ENCODE measurements around the gene MACROH2A1.

The MACROH2A1 gene

DNA sequence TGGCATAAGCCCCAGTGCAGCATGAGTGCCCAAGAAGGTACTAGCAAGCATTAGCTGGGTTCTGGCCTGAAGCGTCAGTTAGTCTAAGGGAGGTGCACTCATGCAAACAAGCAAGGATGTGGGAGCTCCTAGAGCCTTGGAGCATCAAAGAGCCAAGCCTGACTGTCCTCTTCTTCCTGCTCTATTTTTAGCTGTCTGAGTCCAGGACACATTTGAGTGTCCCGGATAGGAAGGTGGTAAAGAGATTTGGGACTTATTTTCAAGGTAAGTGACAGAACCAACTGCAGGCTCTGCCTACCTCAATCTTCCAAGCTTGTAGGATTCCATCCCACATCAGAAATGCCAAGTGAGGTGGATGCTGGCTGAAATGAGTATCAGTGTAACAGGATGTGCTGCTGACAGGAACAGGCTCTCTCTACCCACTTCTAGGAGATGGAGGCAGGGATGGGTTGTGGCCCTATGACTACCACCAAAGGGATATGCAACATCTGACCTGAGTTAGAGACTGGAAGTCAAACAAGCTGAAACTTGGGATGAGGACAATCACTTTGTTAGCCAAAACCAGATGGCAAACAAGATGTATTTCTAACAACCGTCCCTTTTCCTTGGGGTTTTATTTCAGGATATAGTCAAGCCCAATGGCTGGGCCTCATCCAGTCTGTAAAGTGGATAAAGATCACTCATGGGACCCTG lies 15.1 kb downstream of the MACROH2A1 start:
- TF ChIP-seq, protein P1, sequence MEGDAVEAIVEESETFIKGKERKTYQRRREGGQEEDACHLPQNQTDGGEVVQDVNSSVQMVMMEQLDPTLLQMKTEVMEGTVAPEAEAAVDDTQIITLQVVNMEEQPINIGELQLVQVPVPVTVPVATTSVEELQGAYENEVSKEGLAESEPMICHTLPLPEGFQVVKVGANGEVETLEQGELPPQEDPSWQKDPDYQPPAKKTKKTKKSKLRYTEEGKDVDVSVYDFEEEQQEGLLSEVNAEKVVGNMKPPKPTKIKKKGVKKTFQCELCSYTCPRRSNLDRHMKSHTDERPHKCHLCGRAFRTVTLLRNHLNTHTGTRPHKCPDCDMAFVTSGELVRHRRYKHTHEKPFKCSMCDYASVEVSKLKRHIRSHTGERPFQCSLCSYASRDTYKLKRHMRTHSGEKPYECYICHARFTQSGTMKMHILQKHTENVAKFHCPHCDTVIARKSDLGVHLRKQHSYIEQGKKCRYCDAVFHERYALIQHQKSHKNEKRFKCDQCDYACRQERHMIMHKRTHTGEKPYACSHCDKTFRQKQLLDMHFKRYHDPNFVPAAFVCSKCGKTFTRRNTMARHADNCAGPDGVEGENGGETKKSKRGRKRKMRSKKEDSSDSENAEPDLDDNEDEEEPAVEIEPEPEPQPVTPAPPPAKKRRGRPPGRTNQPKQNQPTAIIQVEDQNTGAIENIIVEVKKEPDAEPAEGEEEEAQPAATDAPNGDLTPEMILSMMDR (IDR thresholded peaks at IDR 0.05; ENCODE audit: unreplicated experiment in 3 of 3) = no peak
- no peak overlapping the region for H3K27ac Mint-ChIP-seq
- no peaks in the 10 kb centered on the region for H3K27me3 Mint-ChIP-seq (ENCODE audit: low read depth)
- H3K36me3 Mint-ChIP-seq (ENCODE audit: low read depth) = peaks cover 83% of the 10 kb centered on the region
- H3K9me3 Mint-ChIP-seq = no peaks in the 10 kb centered on the region
- H3K4me3 Mint-ChIP-seq = no peak overlapping the region
- H3K4me1 Mint-ChIP-seq = peaks cover 28% of the 10 kb centered on the region

DNA sequence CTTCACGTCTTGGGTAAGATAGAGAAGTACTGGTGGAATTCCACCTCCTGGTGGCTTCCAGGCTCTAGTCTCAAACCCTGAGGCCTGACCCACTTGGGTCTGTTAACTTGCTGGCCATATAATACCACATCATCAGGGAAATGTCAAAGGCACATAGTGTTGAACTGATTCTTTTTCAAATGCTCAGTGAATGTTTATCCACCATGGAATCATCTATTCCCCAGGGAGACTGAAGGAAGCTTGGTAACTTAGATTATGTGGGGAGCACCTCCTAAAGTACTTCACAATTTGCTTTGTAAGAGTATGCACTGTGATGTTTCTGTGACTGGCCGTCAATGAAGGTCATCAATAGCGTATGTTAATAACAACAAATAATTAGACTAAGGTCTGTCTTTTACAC lies 16.1 kb downstream of the MACROH2A1 start:
- no peaks in the 10 kb centered on the region for H3K9me3 Mint-ChIP-seq
- H3K36me3 Mint-ChIP-seq (ENCODE audit: low read depth) = peaks cover 86% of the 10 kb centered on the region
- H3K27ac Mint-ChIP-seq = no peak overlapping the region
- TF ChIP-seq, protein P1 (IDR thresholded peaks at IDR 0.05; ENCODE audit: unreplicated experiment in 3 of 3) = no peak
- H3K27me3 Mint-ChIP-seq (ENCODE audit: low read depth) = no peaks in the 10 kb centered on the region
- H3K4me3 Mint-ChIP-seq = no peak overlapping the region
- peaks cover 38% of the 10 kb centered on the region for H3K4me1 Mint-ChIP-seq

DNA sequence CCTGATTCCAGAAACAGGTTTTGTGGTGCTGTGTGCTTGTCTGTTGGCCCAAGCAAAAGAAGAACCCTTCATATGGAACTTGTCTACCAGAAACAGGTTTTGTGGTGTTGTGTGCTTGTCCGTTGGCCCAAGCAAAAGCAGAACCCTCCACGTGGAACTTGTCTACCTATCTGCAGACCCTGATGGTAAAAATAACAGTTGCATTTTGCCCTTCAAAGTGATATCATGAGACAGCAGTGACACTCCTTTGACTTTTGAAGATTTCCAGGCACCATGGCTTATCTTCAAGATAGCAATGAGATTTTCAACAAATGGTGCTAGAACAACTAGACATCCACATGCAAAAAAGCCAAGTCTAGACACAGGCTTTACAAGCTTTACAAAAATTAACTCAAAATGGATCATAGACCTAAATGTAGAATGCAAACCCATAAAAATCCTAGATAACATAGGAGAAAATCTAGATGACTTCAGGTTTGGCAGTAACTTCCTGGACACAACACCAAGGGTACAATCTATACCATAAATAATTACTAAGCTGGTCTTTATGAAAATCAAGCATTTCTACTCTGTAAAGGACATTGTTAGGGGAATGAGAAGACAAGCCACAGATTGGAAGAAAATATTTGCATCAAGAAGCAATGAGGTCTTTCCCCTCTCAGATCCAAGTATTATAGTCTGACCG lies 16.8 kb downstream of the MACROH2A1 start:
- H3K4me1 Mint-ChIP-seq = peaks cover 39% of the 10 kb centered on the region
- H3K9me3 Mint-ChIP-seq = no peaks in the 10 kb centered on the region
- TF ChIP-seq, protein P1 (IDR thresholded peaks at IDR 0.05; ENCODE audit: unreplicated experiment in 3 of 3) = no peak
- no peak overlapping the region for H3K4me3 Mint-ChIP-seq
- no peaks in the 10 kb centered on the region for H3K27me3 Mint-ChIP-seq (ENCODE audit: low read depth)
- H3K36me3 Mint-ChIP-seq (ENCODE audit: low read depth) = peaks cover 81% of the 10 kb centered on the region
- H3K27ac Mint-ChIP-seq = no peak overlapping the region

DNA sequence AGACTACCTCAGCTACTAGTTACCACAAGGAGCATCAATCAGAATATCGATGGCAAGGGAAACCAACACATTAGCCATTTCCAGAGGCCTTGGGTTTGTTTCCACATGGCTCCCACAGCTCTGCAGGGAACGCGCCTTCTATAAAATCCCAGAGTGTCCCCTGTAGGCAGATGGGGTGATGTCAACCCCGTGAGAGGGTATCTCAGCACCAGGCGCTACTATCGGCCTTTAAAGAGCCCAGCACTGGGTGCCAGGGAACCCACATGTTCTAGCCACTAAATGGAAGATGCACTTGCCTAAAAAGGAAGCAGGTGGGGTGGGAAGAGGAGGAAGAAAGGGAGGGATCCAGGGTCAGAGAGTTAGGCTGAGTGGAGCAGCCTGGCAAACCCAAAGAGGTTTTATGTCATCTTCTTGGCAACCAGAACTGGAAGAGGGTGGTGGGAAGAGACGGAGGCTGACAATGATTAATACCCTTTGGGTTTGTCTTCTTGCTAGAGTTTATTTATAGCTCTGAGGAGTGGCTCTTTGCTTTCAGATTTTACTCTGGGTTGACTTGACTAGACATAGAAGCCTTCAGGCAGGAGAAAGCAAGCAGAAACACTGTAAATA lies 19.9 kb downstream of the MACROH2A1 start:
- Mint-ChIP-seq H3K27ac (peak overlapping the region; percentile 25 to 59 (median 25)), H3K4me3 (no peak overlapping the region), H3K36me3 (ENCODE audit: low read depth) (peaks cover 76% of the 10 kb centered on the region), H3K9me3 (no peaks in the 10 kb centered on the region), H3K4me1 (peaks cover 52% of the 10 kb centered on the region), H3K27me3 (ENCODE audit: low read depth) (no peaks in the 10 kb centered on the region)
- TF ChIP-seq, protein P1 (IDR thresholded peaks at IDR 0.05; ENCODE audit: unreplicated experiment in 3 of 3) = no peak

DNA sequence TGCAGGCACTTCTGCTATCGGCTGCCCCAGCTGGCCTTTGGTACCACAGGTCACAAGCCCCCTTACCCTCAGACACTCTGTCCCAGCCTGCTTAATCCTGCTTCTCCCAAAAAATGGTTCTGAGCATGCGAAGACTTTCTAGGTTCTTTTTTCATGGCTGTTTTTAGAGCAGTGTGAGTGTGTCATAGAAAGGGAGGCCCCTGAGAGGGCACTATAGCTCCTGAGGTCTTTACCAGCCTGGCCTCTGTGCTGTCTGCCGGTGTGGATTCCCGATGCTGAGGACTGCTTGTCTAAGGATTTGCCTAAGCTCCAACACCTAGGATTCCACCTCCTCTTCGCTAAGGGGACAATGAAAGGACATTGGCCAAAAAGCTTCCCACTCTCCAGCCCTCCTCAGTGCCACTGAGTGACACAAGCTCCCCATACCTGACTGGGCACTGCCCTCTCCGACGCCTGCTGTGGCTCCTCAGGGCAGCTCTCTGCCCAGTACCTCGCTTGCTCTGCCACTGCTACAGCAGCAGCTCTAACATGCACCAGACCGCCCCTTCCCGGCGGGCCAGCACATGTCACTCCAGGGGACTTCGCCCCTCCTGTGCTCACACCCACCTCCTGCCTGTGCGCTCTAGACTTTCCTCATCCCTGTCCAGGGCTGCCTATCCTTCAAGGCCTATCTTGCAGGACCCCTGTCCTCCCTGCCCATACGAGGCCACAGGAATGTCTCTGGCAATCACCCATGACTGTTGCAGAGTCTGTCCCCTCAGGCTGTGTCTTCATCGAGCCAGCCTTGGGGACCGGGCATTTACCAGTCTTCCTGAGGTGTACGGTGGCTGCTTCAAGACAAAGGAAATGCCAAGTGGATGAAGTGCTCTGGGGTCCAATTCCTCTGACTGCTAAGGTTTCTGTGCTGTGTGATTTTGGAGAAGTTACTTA lies 21.0 kb downstream of the MACROH2A1 start:
- Mint-ChIP-seq H3K27me3 (ENCODE audit: low read depth) (no peaks in the 10 kb centered on the region), H3K4me3 (no peak overlapping the region), H3K36me3 (ENCODE audit: low read depth) (peaks cover 72% of the 10 kb centered on the region), H3K9me3 (no peaks in the 10 kb centered on the region), H3K27ac (peak overlapping the region in 2 of 3 experiments; percentile 39 to 91), H3K4me1 (peaks cover 52% of the 10 kb centered on the region)
- TF ChIP-seq, protein P1 (IDR thresholded peaks at IDR 0.05; ENCODE audit: unreplicated experiment in 3 of 3) = no peak
